Mammary epithelial cell (primary cell): ENCODE measurements around the gene ELOVL5.

ENCODE experiments used
- EZH2 ChIP-seq: IDR thresholded peaks from 2 replicates; pipeline ENCODE4 v1.6.1; 2012; ENCODE audit warnings: low read length, inconsistent platforms, borderline replicate concordance
- TF ChIP-seq, protein P1 (sequence below), 2 donors: IDR thresholded peaks in 1 of 2; conservative IDR thresholded peaks in 1 of 2; 2 replicates each; pipeline ENCODE4 v1.5.1; 2011 to 2012; ENCODE audit warnings: inconsistent platforms in 2 of 2, low read length in 2 of 2, mild to moderate bottlenecking in 2 of 2, control low read depth in 1 of 2, low read depth in 1 of 2; ENCODE audit not compliant: insufficient read depth in 1 of 2; ENCODE audit errors: extremely low read depth in 1 of 2

- TF ChIP-seq, protein P1, sequence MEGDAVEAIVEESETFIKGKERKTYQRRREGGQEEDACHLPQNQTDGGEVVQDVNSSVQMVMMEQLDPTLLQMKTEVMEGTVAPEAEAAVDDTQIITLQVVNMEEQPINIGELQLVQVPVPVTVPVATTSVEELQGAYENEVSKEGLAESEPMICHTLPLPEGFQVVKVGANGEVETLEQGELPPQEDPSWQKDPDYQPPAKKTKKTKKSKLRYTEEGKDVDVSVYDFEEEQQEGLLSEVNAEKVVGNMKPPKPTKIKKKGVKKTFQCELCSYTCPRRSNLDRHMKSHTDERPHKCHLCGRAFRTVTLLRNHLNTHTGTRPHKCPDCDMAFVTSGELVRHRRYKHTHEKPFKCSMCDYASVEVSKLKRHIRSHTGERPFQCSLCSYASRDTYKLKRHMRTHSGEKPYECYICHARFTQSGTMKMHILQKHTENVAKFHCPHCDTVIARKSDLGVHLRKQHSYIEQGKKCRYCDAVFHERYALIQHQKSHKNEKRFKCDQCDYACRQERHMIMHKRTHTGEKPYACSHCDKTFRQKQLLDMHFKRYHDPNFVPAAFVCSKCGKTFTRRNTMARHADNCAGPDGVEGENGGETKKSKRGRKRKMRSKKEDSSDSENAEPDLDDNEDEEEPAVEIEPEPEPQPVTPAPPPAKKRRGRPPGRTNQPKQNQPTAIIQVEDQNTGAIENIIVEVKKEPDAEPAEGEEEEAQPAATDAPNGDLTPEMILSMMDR (conservative IDR thresholded peaks at IDR 0.05 in 1 of 2, IDR thresholded peaks at IDR 0.05 in 1 of 2; ENCODE audit: extremely low read depth in 1 of 2, insufficient read depth in 1 of 2, low read depth in 1 of 2, low read length in 2 of 2), result no peak
- no peak for TF ChIP-seq EZH2
These were observed 5.7 kb downstream of the ELOVL5 start for GRCh38 chr6:53343092-53343491.
